ENCODE measurements around the gene KRT35. TPM values are rescaled to one million over a fixed set of nuclear protein-coding genes. Genes with fewer than 3 reads are reported as not detected.

KRT35 gene
- total RNA-seq, 4 donors from 2014 or later, result not detected

DNA sequence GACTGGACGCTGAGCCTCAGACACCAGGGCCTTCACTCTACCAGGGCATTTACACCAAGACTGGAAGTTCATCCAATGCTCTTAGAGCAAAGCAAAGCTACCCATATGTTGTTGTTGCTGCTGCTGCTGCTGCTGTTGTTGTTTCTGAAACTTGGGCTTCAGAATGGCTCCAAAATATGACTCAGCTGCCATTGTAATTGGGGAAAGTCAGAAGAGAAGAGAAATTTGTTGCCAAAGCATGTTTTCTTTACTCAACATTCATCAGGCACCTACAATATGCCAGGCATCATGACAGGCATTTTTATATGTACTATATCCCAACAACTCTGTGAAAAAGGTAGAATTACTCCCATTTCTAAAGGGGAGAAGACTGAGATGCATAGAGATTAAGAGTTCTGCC lies 25.7 kb downstream of the KRT35 start:
- Histone ChIP-seq H3K9me3 (peaks cover 0 to 12% (median 0%) of the 10 kb centered on the region in 4 donors), H3K27me3 (no peaks in the 10 kb centered on the region), H3K4me3 (no peak overlapping the region), H3K4me1 (no peaks in the 10 kb centered on the region), H3K27ac (no peak overlapping the region), H3K36me3 (no peaks in the 10 kb centered on the region)
- no peak for DNase-seq (ENCODE audit: low spot score in 2 of 2)
- TF ChIP-seq EP300 (IDR thresholded peaks at IDR 0.05) (no peak), POLR2A (IDR thresholded peaks at IDR 0.05) (no peak)
- TF ChIP-seq, protein P1, sequence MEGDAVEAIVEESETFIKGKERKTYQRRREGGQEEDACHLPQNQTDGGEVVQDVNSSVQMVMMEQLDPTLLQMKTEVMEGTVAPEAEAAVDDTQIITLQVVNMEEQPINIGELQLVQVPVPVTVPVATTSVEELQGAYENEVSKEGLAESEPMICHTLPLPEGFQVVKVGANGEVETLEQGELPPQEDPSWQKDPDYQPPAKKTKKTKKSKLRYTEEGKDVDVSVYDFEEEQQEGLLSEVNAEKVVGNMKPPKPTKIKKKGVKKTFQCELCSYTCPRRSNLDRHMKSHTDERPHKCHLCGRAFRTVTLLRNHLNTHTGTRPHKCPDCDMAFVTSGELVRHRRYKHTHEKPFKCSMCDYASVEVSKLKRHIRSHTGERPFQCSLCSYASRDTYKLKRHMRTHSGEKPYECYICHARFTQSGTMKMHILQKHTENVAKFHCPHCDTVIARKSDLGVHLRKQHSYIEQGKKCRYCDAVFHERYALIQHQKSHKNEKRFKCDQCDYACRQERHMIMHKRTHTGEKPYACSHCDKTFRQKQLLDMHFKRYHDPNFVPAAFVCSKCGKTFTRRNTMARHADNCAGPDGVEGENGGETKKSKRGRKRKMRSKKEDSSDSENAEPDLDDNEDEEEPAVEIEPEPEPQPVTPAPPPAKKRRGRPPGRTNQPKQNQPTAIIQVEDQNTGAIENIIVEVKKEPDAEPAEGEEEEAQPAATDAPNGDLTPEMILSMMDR (IDR thresholded peaks at IDR 0.05), result no peak
- WGBS, 2 donors, result 100% methylated on average over 1 of the region's 1 CpG

DNA sequence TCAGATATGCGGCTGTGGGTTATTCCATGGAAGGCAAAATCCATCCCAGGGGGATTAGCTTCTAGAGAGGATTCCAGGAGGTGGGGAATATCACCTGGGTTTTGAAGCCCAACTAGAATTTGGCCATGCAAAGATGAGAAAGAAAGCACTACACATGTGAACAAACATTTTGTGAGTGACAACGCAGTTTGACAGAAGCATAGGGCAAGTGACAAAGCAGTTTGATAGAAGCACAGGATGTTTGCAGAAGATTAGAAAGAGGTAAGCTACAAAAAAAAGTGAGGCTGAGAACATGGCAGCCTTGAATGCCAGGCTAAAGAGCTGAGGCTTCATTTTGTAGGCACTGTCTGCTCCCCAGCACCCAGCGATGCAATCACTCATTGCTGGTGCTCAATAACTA lies 27.9 kb downstream of the KRT35 start:
- WGBS, 2 donors, result 88 to 92% methylated on average over 3 of the region's 3 CpGs
- Histone ChIP-seq H3K36me3 (no peaks in the 10 kb centered on the region), H3K27ac (no peak overlapping the region), H3K9me3 (peaks cover 0 to 12% (median 0%) of the 10 kb centered on the region in 4 donors), H3K4me3 (no peak overlapping the region), H3K4me1 (no peaks in the 10 kb centered on the region), H3K27me3 (no peaks in the 10 kb centered on the region)
- DNase-seq (ENCODE audit: low spot score in 2 of 2), result no peak
- TF ChIP-seq EP300 (IDR thresholded peaks at IDR 0.05) (no peak), POLR2A (IDR thresholded peaks at IDR 0.05) (no peak)
- TF ChIP-seq, protein P1 (IDR thresholded peaks at IDR 0.05), result no peak

DNA sequence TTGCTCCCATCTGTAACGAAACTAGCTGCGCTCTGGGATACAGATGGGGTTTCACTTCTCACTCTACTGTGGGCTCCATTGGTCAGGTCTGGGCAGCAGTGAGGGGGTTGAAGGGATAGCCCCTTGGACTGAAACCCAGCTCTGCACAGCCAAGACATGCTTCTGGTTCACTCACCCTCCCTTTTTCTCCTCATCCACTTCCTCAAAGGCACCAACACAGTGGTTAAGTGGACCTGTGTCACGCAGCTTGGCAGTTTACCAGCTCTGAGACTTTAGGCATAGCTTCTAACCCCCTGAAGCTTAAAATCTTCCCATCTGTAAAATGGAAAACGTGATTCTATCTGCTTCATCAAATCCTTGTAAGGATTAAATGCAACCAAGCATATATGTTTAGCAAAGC lies 28.7 kb downstream of the KRT35 start:
- Histone ChIP-seq H3K4me1 (peaks cover 0 to 5% (median 0%) of the 10 kb centered on the region in 4 donors), H3K27me3 (no peaks in the 10 kb centered on the region), H3K9me3 (peaks cover 0 to 12% (median 0%) of the 10 kb centered on the region in 4 donors), H3K4me3 (no peak overlapping the region), H3K27ac (no peak overlapping the region), H3K36me3 (no peaks in the 10 kb centered on the region)
- 59 to 73% methylated on average over 4 of the region's 4 CpGs for WGBS, 2 donors
- TF ChIP-seq, protein P1 (IDR thresholded peaks at IDR 0.05), result no peak
- no peak for DNase-seq (ENCODE audit: low spot score in 2 of 2)

DNA sequence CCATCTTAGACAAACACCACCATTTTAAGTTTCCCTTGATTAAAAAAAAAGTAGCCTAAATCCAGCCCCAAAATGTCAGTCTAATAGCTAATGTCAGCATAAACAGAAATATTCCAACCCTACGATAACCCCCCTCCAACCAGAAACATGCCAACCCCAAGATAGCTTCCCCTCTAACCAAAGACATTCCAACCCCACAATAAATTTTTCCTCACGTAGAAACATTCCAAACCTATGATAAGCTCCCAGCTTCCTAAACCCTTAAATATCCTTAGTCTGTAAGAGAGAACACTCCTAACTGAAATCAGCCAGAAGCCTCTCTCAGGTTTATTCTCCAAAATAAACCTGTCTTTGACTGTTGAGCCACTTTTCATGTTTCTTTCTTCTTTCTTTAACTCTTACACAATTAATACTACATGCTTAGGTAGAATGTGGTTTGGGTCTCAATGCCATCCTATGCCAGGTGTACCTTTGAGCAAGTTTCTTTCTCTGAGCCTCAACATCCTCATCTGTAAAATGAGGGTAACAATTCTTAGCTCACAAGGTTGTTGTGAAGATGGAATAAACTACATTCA lies 29.7 kb downstream of the KRT35 start:
- no peak overlapping the region for H3K4me3 ChIP-seq
- no peaks in the 10 kb centered on the region for H3K36me3 ChIP-seq
- WGBS, 2 donors, result 55 to 64% methylated on average over 2 of the region's 2 CpGs
- DNase-seq (ENCODE audit: low spot score in 2 of 2), result no peak
- H3K9me3 ChIP-seq, result peaks cover 0 to 12% (median 0%) of the 10 kb centered on the region in 4 donors
- H3K27ac ChIP-seq, result no peak overlapping the region
- H3K27me3 ChIP-seq, result no peaks in the 10 kb centered on the region
- TF ChIP-seq, protein P1 (IDR thresholded peaks at IDR 0.05), result no peak
- TF ChIP-seq POLR2A (IDR thresholded peaks at IDR 0.05), result no peak
- no peak for TF ChIP-seq EP300 (IDR thresholded peaks at IDR 0.05)
- peaks cover 0 to 10% (median 0%) of the 10 kb centered on the region in 4 donors for H3K4me1 ChIP-seq

DNA sequence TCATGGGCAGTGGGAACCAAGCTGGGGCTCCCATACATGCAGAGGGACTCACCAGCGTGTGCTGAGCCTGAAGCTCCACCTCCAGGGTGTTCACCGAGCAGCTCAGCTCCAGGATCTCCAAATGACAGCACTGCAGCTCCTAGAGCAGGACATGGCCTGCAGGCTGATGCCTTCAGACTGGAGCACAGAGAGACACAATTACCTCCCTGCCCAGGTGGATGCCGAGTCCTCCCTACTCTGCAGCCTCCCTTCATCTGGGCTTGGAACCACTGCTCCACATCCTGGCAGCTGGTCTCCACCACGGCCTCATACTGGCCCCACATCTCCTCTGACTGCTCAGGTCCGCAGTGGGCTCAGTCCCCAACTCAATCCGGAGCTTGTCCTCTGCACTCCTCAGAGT lies 31.9 kb downstream of the KRT35 start:
- Histone ChIP-seq H3K36me3 (no peaks in the 10 kb centered on the region), H3K9me3 (peaks cover 0 to 12% (median 0%) of the 10 kb centered on the region in 4 donors), H3K27me3 (no peaks in the 10 kb centered on the region), H3K27ac (no peak overlapping the region), H3K4me3 (no peak overlapping the region), H3K4me1 (peaks cover 0 to 11% (median 0%) of the 10 kb centered on the region in 4 donors)
- DNase-seq (ENCODE audit: low spot score in 2 of 2), result no peak
- no peak for TF ChIP-seq POLR2A (IDR thresholded peaks at IDR 0.05)
- TF ChIP-seq, protein P1 (IDR thresholded peaks at IDR 0.05), result no peak
- TF ChIP-seq EP300 (IDR thresholded peaks at IDR 0.05), result no peak
- 81 to 96% methylated on average over 4 to 6 of the region's 6 CpGs for WGBS, 2 donors
